PFSK-1 (cell line): Measurements from ENCODE around the gene SIDT2.

ENCODE experiments used
- FOXP2 ChIP-seq: optimal IDR thresholded peaks from 2 replicates; pipeline ENCODE3; 2011; ENCODE audit warnings: borderline replicate concordance, control low read depth, inconsistent platforms; ENCODE audit not compliant: insufficient read depth; ENCODE audit errors: extremely low read length, extremely low read depth
- POLR2AphosphoS5 ChIP-seq: IDR thresholded peaks from 2 replicates; pipeline ENCODE4 v1.6.1; 2012; ENCODE audit warnings: low read depth, mild to moderate bottlenecking, control low read depth, low read length, moderate library complexity
- REST ChIP-seq, 2 experiments: IDR thresholded peaks; 2 replicates each; pipeline versions ENCODE4 v1.6.1 to v1.8.0; 2011 to 2012; ENCODE audit warnings: low read depth in 2 of 2, low read length in 2 of 2, control low read depth in 1 of 2, inconsistent platforms in 1 of 2, mild to moderate bottlenecking in 1 of 2, moderate library complexity in 1 of 2; ENCODE audit not compliant: insufficient read depth in 1 of 2
- SIN3A ChIP-seq: IDR thresholded peaks from 2 replicates; pipeline ENCODE4 v1.6.1; 2012; ENCODE audit warnings: mild to moderate bottlenecking, low read length, moderate library complexity, borderline replicate concordance; ENCODE audit not compliant: insufficient read depth
- TAF1 ChIP-seq: IDR thresholded peaks from 2 replicates; pipeline ENCODE4 v1.6.1; 2012; ENCODE audit warnings: low read length, control low read depth, borderline replicate concordance; ENCODE audit not compliant: insufficient read depth

The SIDT2 gene

GRCh38 chr11:117222991-117223740, 44.6 kb downstream of the SIDT2 start:
- no peak for TF ChIP-seq POLR2AphosphoS5
- no peak for TF ChIP-seq TAF1
- no peak for TF ChIP-seq SIN3A
- no peak for TF ChIP-seq REST (IDR thresholded peaks at IDR 0.05; ENCODE audit: insufficient read depth in 1 of 2, low read depth in 2 of 2, low read length in 2 of 2)
- no peak for TF ChIP-seq FOXP2

- no peak for TF ChIP-seq POLR2AphosphoS5
- TF ChIP-seq REST (IDR thresholded peaks at IDR 0.05; ENCODE audit: insufficient read depth in 1 of 2, low read depth in 2 of 2, low read length in 2 of 2) = no peak
- no peak for TF ChIP-seq FOXP2
- no peak for TF ChIP-seq TAF1
- no peak for TF ChIP-seq SIN3A
Measured at GRCh38 chr11:117223741-117224689, 45.5 kb downstream of the SIDT2 start.

- TF ChIP-seq POLR2AphosphoS5 (no peak), REST (IDR thresholded peaks at IDR 0.05; ENCODE audit: insufficient read depth in 1 of 2, low read depth in 2 of 2, low read length in 2 of 2) (no peak)
Measured at GRCh38 chr11:117225553-117226170, 47.1 kb downstream of the SIDT2 start.

GRCh38 chr11:117226388-117227385, 48.1 kb downstream of the SIDT2 start:
- TF ChIP-seq FOXP2 (no peak), REST (IDR thresholded peaks at IDR 0.05; ENCODE audit: insufficient read depth in 1 of 2, low read depth in 2 of 2, low read length in 2 of 2) (no peak), POLR2AphosphoS5 (no peak), SIN3A (no peak), TAF1 (no peak)
